PC-3 (cell line): Measurements from ENCODE around the gene SAMD11. TPM values are rescaled to one million over a fixed set of nuclear protein-coding genes. Genes with fewer than 3 reads are reported as not detected.

Experiments used
- ATAC-seq: fragments of 200-7000 bp; cut with Tn5 transposase; 2 replicates; pipeline ENCODE4 v1.9.1; 2020; ENCODE audit warnings: mild to moderate bottlenecking, moderate library complexity
- BruUV-seq: library from RNA; stranded (reverse); fragments of 400-500 nt; replicated peaks from 2 replicates; lab custom pipeline; 2021; lab: Mats Ljungman, UMichigan
- CTCF ChIA-PET: fragments of 300-600 bp; sonication (Branson Sonifier 250); formaldehyde crosslinking; loops from one replicate; lab custom pipeline; 2022; ENCODE audit warnings: antibody characterized with exemption; lab: Charles Lee
- POLR2A ChIA-PET: fragments of 300-600 bp; sonication (Branson Sonifier 250); formaldehyde crosslinking; loops from one replicate; lab custom pipeline; 2022; ENCODE audit warnings: antibody characterized with exemption; ENCODE audit not compliant: unreplicated experiment; lab: Charles Lee
- DNase-seq: peaks from one replicate; pipeline ENCODE4 v3.0.0-alpha.2; 2015
- H2AFZ ChIP-seq: fragments of 300-600 bp; sonication (generic); 2 replicates; pipeline ENCODE4 v1.6.0; 2016; ENCODE audit warnings: antibody characterized with exemption, low read length
- H3F3A ChIP-seq: fragments of 300-600 bp; sonication (generic); one replicate; pipeline ENCODE4 v1.6.0; 2017; ENCODE audit warnings: antibody characterized with exemption, low read length, control low read depth, mild to moderate bottlenecking; ENCODE audit not compliant: unreplicated experiment
- H3K27ac ChIP-seq: fragments of 300-600 bp; sonication (generic); 2 replicates; pipeline ENCODE4 v1.5.1; 2016; ENCODE audit warnings: mild to moderate bottlenecking, low read length
- H3K27me3 ChIP-seq: fragments of 300-600 bp; sonication (generic); 2 replicates; pipeline ENCODE4 v1.6.1; 2016; ENCODE audit warnings: low read length, mixed read lengths
- H3K36me3 ChIP-seq: fragments of 300-600 bp; sonication (generic); 2 replicates; pipeline ENCODE4 v1.6.1; 2016; ENCODE audit warnings: low read depth, mixed run types, low read length, mixed read lengths
- H3K4me1 ChIP-seq: fragments of 300-600 bp; sonication (generic); 2 replicates; pipeline ENCODE4 v1.5.1; 2016; ENCODE audit warnings: low read length; ENCODE audit not compliant: insufficient read depth
- H3K4me2 ChIP-seq: fragments of 300-600 bp; sonication (generic); 2 replicates; pipeline ENCODE4 v1.6.0; 2016; ENCODE audit warnings: low read length
- H3K4me3 ChIP-seq: fragments of 300-600 bp; sonication (generic); 2 replicates; pipeline ENCODE4 v1.5.1; 2016; ENCODE audit warnings: mild to moderate bottlenecking, low read length, mixed read lengths
- H3K79me2 ChIP-seq: fragments of 300-600 bp; sonication (generic); 2 replicates; pipeline ENCODE4 v1.6.1; 2017; ENCODE audit warnings: low read length, mixed read lengths
- H3K9ac ChIP-seq: fragments of 300-600 bp; sonication (generic); 2 replicates; pipeline ENCODE4 v1.6.0; 2016; ENCODE audit warnings: mild to moderate bottlenecking, low read length
- H3K9me2 ChIP-seq: fragments of 300-600 bp; sonication (generic); replicated peaks from 2 replicates; pipeline ENCODE4 v1.6.1; 2016; ENCODE audit warnings: mixed run types, low read length, mixed read lengths
- H3K9me3 ChIP-seq: fragments of 300-600 bp; sonication (generic); 2 replicates; pipeline ENCODE4 v1.6.1; 2016; ENCODE audit warnings: low read length, mixed read lengths
- H4K20me1 ChIP-seq: fragments of 300-600 bp; sonication (generic); 2 replicates; pipeline ENCODE4 v1.6.1; 2016; ENCODE audit warnings: low read length, mixed read lengths
- CTCF ChIP-seq: fragments of 300-600 bp; sonication (generic); conservative IDR thresholded peaks from 2 replicates; pipeline ENCODE4 v1.5.1; 2017; ENCODE audit warnings: antibody characterized with exemption, low read depth, mild to moderate bottlenecking, low read length
- EZH2 ChIP-seq: fragments of 300-600 bp; sonication (generic); IDR thresholded peaks from one replicate; pipeline ENCODE4 v1.6.1; 2017; ENCODE audit warnings: antibody characterized with exemption, mild to moderate bottlenecking, low read length; ENCODE audit not compliant: unreplicated experiment
- EZH2phosphoT487 ChIP-seq: fragments of 300-600 bp; sonication (generic); IDR thresholded peaks from 2 replicates; pipeline ENCODE4 v1.6.1; 2018; ENCODE audit warnings: mild to moderate bottlenecking, antibody characterized with exemption, low read length, borderline replicate concordance
- intact Hi-C: fragments of 100-400 bp; cut with micrococcal nuclease; formaldehyde crosslinking; loops from 2 replicates; pipeline ENCODE4 v1.9.0; 2023
- total RNA-seq: library from RNA; depleted of rRNA; stranded (reverse); fragments of >200 nt; gene quantifications from 2 replicates; pipeline ENCODE4 v1.2.3, GENCODE V29; 2014

Gene SAMD11
- total RNA-seq, 1 experiment from 2014 or later, result 5.8 TPM

GRCh38 chr1:923991-924655, 400 bp downstream of the SAMD11 start:
- TF ChIP-seq EZH2 (no peak), EZH2phosphoT487 (no peak), CTCF (no peak)
- H3K9me2 ChIP-seq, result no peaks in the 10 kb centered on the region
- H3F3A ChIP-seq, result no peaks in the 10 kb centered on the region
- no peaks in the 10 kb centered on the region for H3K79me2 ChIP-seq
- no TSS peak for BruUV-seq
- H3K9ac ChIP-seq, result no peak overlapping the region
- no peaks in the 10 kb centered on the region for H4K20me1 ChIP-seq
- ATAC-seq, result peak; percentile 1
- peaks cover 74% of the 10 kb centered on the region for H3K27me3 ChIP-seq
- ChIA-PET POLR2A (no interaction called here), CTCF (no interaction called here)
- H3K4me2 ChIP-seq, result peak overlapping the region; percentile 85
- H3K9me3 ChIP-seq, result no peaks in the 10 kb centered on the region
- intact Hi-C loops, result no loop called here
- H3K4me3 ChIP-seq, result peak overlapping the region; percentile 57
- DNase-seq, result no peak
- peaks cover 10% of the 10 kb centered on the region for H3K4me1 ChIP-seq
- no peaks in the 10 kb centered on the region for H3K36me3 ChIP-seq
- H3K27ac ChIP-seq, result no peak overlapping the region
- H2AFZ ChIP-seq, result peak overlapping the region; percentile 61; the same call in 1 of the 2 replicates

- peaks cover 66% of the 10 kb centered on the region for H3K27me3 ChIP-seq
- no peaks in the 10 kb centered on the region for H3K79me2 ChIP-seq
- no peak overlapping the region for H3K9ac ChIP-seq
- H3K36me3 ChIP-seq, result no peaks in the 10 kb centered on the region
- DNase-seq (peak; percentile 47), ATAC-seq (peak; percentile 19)
- H3K9me2 ChIP-seq, result no peaks in the 10 kb centered on the region
- no peaks in the 10 kb centered on the region for H3F3A ChIP-seq
- peak overlapping the region; percentile 48 for H3K4me3 ChIP-seq
- peak overlapping the region; percentile 85 for H3K4me2 ChIP-seq
- H2AFZ ChIP-seq, result peak overlapping the region; percentile 61; the same call in 1 of the 2 replicates
- CTCF ChIA-PET, result no interaction called here
- POLR2A ChIA-PET, result no interaction called here
- no peaks in the 10 kb centered on the region for H4K20me1 ChIP-seq
- H3K9me3 ChIP-seq, result no peaks in the 10 kb centered on the region
- BruUV-seq, result no TSS peak
- peaks cover 10% of the 10 kb centered on the region for H3K4me1 ChIP-seq
- intact Hi-C loops, result no loop called here
- TF ChIP-seq EZH2, result peak; percentile 87
- no peak for TF ChIP-seq CTCF
- TF ChIP-seq EZH2phosphoT487, result peak; percentile 84; the same call in 1 of the 2 replicates
- no peak overlapping the region for H3K27ac ChIP-seq
Measured at GRCh38 chr1:924656-925560, 1.2 kb downstream of the SAMD11 start.
